GM21515 (cell line): ENCODE measurements around the gene CRTC1.

Source experiments
- ATAC-seq: cut with Tn5 transposase; IDR thresholded peaks from one replicate; pipeline ENCODE4 v1.9.1; 2021; ENCODE audit not compliant: unreplicated experiment

The CRTC1 gene

DNA sequence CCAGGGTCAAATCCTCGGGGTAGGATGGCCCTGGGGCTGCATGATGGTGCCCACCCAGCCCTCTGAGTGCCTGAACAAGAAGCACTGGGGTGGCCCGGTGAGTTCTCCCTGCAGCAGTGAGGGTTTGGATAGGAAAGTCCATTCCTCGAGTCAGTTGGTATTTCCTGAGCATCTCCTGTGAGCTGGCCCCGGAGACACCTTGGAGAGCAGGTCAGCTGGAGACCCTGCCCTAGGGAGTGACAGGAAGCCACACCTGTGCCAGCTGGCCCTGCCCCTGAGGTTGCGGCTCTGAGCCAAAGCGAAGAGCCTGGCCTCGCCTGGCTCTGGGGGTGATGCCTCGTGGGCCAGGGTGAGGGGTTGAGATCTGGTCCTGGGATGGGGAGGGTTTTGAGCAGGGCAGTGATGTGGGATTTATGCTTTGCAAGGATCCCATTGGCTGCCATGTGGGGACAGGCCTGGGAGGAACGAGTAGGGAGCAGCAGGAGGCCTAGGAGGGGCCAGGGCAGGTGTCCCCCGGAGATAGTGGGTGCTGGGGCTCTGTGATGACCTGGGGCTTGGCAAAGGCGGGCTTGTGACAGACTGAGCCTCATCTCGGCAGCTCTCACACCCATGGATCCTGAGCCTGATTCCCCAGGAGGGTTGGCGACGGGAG lies 16.0 kb downstream of the CRTC1 start:
- no peak for ATAC-seq

DNA sequence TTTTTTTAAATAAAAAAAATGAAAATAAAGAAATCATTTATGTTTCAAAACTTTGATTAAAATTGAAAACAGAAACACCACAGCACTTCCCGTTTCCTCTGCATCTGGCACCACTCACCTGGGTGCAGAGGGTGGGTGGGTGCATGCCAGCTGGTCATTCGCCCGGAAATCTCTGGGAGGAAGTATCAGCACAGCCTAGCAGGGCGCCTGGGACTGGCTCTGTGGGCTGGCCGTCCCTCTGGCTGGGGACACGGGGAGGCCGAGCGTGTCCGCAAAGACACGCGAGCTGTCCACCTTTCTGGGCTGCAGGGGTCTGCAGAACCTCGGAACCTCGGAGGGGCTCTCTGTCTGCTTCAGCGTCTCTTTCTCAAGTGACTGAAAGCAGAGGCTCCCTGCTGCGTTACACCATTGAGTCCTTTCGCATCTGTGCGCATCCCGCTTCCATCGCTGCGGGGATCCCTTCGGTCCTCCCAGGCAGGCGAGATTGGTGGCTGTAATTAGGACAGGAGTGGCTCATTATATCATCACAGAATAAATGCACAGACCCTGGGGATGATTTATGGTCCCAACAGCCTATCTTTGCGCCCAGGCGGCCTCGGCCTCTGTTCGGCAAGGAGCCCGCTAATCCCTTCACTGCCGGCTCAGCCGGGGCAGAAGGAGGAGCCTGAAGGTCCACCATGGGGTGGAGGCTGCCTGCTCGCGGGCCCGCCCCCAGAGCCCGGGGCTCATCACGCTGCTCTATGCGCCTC lies 17.2 kb downstream of the CRTC1 start:
- ATAC-seq: peak; percentile 67

DNA sequence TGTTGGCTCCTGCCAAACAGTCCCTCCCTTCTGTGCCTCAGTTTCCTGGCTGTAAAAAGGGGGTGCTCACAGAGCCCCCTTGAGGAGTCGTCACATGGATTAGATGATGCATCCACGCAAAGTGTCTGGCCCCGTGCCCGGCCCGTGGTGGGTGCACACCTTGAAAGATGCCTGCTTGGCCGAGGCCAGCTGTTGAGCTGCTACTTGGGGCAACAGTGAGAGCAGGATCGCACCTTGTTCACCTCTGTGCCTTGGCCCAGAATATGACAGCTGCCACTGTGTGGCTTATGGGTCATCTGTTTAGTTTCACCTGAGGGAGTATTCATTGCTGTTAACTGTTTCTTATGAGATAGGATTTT lies 17.7 kb downstream of the CRTC1 start:
- peak; percentile 5 for ATAC-seq

DNA sequence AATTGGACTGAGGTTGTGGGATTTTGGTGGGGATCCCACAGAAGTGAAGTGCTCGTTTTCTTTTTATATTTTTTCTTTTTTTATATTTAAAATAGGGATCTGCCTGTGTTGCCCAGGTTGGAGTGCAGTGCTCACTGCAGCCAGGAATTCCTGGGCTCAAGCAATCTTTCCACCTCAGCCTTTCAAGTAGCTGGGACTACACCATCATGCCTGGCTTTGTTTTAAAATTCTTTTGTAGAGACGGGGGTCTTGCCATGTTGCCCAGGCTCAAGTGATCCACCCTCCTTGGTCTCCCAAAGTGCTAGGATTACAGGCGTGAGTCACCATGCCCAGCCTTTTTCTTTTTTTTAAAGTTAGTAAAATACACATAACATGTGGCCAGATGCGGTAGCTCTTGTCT lies 20.6 kb downstream of the CRTC1 start:
- ATAC-seq: no peak

DNA sequence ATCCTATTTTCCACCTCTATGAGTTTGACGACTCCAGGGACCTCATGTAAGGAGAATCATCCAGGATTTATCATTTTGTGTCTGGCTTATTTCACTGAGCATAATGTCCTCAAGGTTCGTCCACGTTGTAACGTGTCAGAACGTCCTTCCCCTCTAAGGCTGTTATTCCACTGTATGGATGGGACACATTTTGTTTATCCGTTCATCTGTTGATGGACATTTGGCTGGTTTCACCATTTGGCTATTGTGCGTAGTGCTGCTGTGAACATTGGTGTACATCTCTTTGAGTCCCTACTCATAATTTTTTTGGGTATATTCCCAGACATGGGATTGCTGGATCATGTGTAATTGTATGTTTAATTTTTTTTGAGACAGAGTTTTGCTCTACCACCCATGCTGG lies 21.5 kb downstream of the CRTC1 start:
- ATAC-seq: no peak

DNA sequence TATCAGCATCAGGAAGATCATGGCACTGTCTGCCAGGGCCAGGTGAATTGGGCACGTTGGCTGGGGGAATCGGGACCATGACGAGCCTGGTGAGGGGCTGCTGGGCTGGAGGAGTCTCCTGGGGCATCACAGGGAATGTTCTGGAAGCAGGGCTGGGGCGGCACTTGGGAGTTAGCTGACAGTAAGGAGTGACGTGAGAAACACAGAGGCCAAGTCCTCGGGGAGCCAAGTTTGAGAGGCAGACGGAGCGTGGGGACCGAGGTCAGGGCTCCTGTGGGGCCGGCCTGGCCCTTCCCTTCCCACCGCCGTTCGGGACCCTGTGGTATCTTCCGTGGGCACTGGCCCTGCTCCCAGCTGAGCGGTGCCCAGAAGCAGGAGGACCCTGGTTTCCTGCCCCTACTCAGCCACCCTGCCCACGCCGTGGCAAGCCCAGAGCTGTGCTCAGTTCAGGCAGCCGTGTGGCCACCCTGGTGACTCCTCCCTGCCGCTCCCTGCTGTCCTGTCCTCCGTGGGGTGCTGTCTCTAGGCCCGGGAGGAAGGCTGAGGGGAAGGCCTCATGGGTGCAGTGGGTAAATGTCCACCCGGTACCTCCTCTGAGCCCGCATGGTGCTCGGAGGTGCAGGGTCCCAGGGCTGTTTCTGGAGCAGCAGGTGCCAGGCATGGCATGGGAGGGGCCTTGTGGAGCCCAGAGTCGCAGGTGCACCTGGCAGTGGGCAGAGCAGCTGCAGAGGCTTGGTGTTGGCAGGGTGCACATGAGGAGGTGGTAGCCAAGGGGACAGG lies 25.2 kb downstream of the CRTC1 start:
- ATAC-seq: no peak

DNA sequence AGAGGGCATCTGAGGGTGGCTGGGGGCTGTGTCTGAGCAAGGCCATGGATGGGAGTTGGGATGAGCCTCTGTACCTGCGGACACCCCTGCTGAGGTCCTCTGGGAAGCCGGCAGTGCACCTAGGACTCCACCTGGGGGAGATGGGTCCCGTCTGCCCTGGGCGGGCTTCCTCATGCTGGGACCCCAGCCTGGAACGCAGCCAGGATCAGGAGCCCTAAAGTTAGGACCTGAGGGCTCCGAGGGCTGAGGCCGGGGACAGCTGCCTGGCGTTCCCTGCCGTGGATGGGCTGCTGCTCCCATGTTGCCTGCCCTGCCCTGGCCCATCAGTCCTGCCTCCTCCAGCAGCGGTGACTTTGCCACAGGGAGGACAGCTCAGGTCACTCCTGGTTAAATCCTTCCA lies 26.1 kb downstream of the CRTC1 start:
- no peak for ATAC-seq

DNA sequence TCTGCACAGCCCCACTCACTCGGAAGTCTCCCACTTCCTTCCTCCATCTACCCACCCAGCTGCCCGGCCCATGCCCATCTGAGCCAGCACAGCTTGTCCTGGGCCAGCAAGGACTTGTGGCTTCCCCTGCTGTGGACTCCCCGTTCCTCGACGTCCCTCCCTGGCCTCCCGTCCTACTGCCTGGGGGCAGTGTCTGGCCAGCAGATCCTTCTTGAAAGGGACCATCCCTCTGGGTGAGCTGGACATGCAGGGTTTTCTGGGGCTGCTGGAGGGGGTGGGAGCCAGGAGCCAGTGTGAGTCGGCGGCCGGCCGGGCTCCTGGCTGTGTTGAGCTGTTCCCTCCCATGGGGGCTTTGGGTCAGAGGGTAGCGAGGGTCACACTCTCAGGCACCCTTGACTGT lies 26.7 kb downstream of the CRTC1 start:
- ATAC-seq: no peak

DNA sequence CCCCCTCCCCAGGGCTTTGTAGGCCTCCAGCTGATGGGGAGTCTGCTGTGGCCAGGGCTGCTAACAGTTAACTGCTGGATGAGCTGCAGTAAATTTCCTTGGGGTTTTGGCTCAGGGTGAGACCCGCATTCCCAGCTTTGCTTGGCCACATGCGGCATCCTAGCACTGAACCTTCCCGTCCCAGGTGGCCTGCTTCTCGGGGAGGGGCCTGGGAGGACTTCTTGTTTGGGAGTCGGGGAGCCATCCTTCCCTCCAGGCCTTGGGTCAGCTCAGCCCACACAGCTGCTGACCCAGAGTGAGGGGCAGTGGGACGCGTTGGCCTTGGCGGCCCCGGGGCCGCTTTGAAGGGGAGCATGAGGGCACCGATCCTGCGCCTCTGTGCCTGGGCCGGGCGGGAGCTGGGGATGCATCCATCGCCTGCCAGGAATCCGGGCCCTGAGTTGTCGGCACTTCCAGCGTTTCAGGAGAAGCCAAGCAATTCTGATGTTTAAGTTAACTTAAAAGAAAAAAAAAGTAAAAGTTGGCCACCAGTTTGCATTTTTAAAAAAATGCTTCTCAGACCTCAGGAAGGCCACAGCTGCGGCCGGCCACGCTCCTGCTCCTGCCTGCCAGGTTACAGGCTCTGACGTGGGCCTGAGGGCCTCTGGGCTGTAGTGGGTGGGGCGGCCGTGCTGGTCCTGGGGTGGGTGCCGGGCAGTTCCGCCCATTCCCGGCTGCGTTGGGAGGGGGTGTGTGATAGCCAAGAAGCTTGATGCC lies 27.7 kb downstream of the CRTC1 start:
- no peak for ATAC-seq

DNA sequence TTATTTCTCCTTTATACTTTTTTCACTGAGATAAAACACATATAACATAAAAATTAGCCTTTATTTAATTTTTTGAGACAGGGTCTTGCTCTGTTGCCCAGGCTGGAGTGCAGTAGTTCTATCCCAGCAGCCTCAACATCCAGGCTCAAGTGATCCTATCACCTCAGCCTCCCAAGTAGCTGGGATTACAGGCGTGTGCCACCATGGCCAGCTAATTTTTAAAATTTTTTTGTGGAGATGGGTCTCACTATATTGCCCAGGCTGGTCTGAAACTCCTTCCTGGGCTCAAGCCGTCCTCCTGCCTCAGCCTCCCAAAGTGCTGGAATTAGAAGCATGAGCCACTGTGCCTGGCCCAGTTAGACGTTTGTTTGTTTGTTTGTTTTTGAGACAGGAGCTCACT lies 28.4 kb downstream of the CRTC1 start:
- ATAC-seq: no peak

DNA sequence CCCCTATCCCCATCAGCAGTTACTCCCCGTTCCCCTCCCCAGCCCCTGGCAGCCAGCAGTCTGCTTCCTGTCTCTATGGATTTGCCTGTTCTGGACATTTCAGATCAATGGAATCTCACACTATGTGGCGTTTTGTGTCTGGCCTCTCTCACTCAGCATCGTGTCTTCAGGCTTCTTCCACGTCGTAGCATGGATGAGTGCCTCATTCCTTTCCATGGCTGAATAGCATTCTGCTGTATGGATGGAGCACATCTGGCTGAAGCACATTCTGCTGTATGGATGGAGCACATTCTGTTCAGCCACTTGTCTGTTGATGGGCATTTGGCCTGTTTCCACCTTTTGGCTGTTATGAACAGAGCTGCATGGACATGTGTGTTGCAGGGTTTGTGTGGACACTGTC lies 29.5 kb downstream of the CRTC1 start:
- no peak for ATAC-seq

DNA sequence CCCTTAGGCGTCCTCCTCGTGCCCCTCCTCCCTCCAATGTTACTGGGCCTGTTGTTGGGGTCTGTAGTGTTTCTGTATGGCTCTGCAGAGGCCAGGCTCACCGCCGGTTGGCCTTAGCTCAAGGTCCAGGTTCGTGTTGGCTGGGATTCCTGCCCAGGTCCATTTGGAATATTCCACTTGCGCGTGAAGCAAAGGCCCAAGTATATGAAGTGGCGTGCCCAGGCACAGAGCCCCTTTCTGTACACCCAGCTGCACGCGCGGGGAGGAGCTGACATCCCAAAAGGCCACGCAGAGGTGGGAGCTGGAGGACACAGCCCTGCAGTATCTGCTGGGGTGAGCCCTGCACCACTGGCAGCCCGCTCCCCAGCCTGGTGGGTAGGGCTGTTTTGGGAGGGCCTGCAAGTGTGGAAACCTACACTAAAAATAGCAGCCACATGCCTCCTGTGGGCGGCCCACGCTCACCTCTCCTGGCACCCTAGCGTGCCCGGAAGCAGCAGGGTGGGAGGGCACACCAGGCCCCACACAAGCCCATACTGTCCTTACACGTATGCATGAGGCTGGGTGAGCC lies 30.2 kb downstream of the CRTC1 start:
- ATAC-seq: no peak

DNA sequence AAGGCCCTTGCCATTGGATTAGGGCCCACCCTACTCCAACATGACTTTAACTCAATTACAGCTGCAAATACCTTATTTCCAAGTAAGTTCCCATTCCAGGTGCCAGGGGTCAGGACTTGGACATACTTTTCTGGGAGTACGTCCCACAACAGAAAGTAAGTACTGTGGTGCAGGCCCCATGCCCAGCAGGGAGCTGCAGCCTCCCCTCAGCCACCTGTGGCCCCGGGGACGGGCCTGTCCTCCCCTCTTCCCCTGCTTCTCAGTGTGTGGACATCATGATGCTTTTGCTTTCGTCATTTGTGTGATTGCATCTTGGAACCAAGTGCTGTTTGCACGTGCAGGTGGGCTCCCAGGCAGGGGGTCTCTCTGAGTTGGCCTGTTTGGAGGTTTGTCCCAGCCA lies 31.9 kb downstream of the CRTC1 start:
- no peak for ATAC-seq

DNA sequence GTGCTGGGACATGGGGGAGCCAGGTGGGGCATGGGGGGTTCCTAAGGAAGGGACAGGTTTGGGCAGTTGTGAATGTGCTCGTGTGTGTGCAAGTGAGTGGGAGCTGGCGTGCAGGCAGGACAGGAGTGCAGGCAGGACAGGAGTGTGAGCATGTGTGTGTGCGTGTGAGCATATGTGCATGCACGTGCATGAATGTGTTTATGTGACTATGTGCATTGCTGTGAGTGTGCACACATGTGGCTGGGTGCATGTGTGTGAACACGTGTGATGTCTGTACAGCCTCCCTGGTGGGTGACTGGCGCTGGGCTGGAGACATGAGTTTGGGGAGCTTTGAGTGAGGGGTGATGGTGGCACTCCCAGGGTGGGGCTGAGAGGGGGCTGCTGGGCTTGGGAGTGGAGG lies 33.4 kb downstream of the CRTC1 start:
- ATAC-seq: no peak

DNA sequence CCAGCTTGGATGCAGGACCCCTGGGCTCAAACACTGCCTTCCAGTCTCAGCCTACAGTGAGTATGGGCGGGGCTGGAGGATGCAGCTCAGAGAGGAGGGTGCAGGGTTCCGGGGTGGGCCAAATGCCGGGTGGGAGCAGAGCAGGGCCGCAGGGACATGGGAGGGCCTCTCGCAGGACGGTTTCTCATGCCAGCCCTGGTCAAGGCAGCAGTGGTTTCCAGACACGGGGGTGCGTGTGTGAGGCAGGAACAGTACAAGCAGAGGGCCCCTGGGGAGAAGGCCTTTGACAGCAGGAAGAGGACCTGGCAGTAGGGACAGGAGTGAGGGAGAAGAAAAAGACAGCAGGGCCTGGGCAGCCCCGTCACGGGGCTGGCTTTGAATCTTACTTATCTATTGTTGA lies 34.1 kb downstream of the CRTC1 start:
- ATAC-seq: no peak

DNA sequence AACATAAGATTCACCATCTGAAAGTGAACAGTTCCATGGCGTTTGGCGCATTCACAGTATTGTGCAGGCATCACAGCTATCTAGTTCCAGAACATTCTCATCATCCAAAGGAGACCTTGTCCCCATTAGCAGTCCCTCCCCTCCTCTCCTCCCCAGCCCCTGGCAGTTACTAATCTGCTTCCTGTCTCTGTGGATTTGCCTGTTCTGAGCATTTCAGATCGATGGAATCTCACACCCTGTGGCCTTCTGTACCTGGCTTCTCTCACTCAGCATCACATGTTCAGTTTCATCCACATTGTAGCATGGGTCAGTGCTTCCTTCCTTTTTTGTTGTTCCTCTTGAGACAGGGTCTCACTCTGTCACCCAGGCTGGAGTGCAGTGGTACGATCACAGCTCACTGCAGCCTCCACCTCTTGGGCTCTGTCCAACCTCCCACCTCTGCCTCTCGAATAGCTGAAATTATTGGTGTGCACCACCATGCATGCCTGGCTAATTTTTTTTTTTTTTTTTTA lies 34.6 kb downstream of the CRTC1 start:
- no peak for ATAC-seq

DNA sequence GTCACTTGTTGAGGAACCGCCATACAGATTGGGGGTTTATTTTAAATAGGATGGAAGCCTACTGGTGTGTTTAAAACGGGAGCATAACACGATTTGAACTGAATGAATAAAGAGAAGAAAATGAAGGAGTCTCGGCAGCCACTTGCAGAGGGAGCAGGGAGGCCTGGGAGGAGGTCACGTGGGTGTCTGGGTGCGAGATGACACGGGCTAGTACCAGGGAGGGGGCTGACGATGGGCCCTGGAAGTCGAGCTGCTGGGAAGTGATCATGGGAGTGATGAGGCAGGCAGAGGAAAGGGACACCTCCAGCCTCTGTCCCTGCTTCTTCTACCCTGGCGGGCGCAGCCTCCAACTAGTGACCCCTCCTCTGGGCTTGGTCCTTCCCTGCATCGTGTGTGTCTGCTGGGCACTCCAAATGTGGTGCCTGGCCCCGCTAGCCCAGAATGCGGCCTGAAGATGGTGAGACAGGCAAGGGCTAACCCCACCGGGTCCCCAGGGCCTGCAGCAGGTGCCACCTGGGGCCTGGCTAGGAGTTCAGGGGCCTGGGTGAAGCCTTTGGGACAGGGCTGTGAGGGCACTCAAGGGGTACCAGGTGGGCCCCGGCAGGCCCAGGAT lies 35.5 kb downstream of the CRTC1 start:
- no peak for ATAC-seq

DNA sequence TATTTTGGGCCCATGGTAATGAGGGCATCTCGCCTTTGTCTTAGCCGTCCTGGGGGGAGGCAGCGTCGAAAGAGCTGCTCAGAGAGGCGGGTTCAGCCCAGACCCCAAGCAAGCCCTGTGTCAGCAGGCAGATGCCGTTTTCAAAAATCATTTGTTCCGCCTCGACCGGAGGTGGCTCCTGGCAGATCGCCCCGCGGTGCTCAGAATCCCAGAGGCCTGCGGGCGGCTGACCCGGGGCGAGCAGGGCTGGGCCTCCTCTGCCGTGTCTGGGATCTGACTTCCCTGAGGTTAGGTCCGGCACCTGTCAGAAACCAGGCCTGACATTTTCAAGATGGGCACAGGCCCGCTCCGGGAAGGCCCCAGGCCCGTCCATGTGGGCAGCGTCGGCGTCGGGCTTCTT lies 36.1 kb downstream of the CRTC1 start:
- no peak for ATAC-seq

DNA sequence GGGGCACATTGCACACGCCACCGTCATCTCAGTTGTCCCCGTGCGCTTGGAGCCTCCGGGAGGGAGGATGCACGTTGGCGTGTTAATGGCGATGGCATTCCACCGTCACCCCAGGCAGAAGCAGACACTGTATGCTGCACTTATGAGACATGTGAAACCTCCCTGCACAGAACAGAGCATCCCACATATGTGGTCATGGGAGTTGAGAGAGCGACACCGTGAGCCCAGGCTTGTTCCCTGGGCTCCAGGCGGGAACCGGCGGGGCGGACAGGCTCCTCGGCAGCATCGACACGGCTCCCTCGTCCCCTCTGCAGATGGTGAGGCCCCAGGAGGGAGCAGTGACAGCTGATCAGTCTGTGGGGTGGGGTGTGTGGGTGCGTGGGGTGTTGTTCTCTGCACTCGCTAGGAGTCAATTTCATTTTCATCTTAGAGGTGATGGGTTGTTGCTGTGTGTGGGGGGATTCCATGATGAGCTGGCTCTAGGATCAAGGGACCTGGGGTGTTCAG lies 40.4 kb downstream of the CRTC1 start:
- no peak for ATAC-seq
